Lung (tissue), 12 donors: ENCODE results near the gene SLC2A9. TPM values are rescaled to one million over a fixed set of nuclear protein-coding genes. Genes with fewer than 3 reads are reported as not detected.

Experiments used
- ATAC-seq: fragments of 200-7000 bp; cut with Tn5 transposase; one replicate; pipeline ENCODE4 v1.9.1; 2020; ENCODE audit warnings: moderate number of reproducible peaks; ENCODE audit not compliant: insufficient read depth, low FRiP score
- DNase-seq, 3 donors: peaks; one replicate each; pipeline ENCODE4 v3.0.0-alpha.2; 2013 to 2017
- H3K27ac ChIP-seq, 2 donors: one replicate each; pipeline ENCODE4 v1.5.1; 2013; ENCODE audit warnings: mild to moderate bottlenecking in 2 of 2, moderate library complexity in 2 of 2, control low read depth in 1 of 2, inconsistent platforms in 1 of 2, low read depth in 1 of 2, low read length in 1 of 2
- H3K27me3 ChIP-seq, 3 donors: one replicate each; pipeline ENCODE4 v1.5.1; 2013; ENCODE audit warnings: low read length in 2 of 3; ENCODE audit not compliant: control insufficient read depth in 3 of 3, insufficient read depth in 3 of 3
- H3K36me3 ChIP-seq, 4 donors: one replicate each; pipeline ENCODE4 v1.5.1; 2013; ENCODE audit warnings: low read length in 4 of 4, mild to moderate bottlenecking in 1 of 4, moderate library complexity in 1 of 4; ENCODE audit not compliant: control insufficient read depth in 4 of 4, insufficient read depth in 4 of 4
- H3K4me1 ChIP-seq, 5 donors: one replicate each; pipeline ENCODE4 v1.5.1; 2013; ENCODE audit warnings: low read length in 5 of 5, mild to moderate bottlenecking in 2 of 5, moderate library complexity in 1 of 5; ENCODE audit not compliant: control insufficient read depth in 5 of 5, insufficient read depth in 5 of 5
- H3K4me3 ChIP-seq: one replicate; pipeline ENCODE4 v1.5.1; 2013; ENCODE audit warnings: mild to moderate bottlenecking, control low read depth, moderate library complexity
- H3K9ac ChIP-seq, 2 donors: one replicate each; pipeline ENCODE4 v1.5.1; 2013; ENCODE audit warnings: low read length in 2 of 2, control low read depth in 1 of 2; ENCODE audit not compliant: insufficient read depth in 1 of 2
- H3K9me3 ChIP-seq, 4 donors: one replicate each; pipeline ENCODE4 v1.5.1; 2013; ENCODE audit warnings: low read length in 3 of 4, mild to moderate bottlenecking in 1 of 4, moderate library complexity in 1 of 4; ENCODE audit not compliant: control insufficient read depth in 4 of 4, insufficient read depth in 3 of 4
- CTCF ChIP-seq: IDR thresholded peaks from 2 replicates; pipeline ENCODE4 v1.5.1; 2012; ENCODE audit warnings: mild to moderate bottlenecking; ENCODE audit errors: control extremely low read depth, extremely low read depth
- WGBS, 2 donors: extraction: QIAGEN DNeasy Blood & Tissue Kit; methylation state at CpG; one replicate each; pipeline ENCODE4 v1.1.7; 2013; 5-methylcytosine and 5-hydroxymethylcytosine counted together
- polyA plus RNA-seq, 2 donors: library from polyadenylated mRNA; stranded (reverse); fragments of 200-250 nt; gene quantifications; one replicate each; pipeline ENCODE4 v1.2.1, GENCODE V29; 2013
- total RNA-seq, 2 donors: library from RNA; depleted of rRNA in 1 of 2; stranded (reverse); fragments of >200 nt in 1 of 2; gene quantifications; one replicate each; pipeline ENCODE4 v1.2.1, GENCODE V29; 2014 to 2021
- donor health status: control.
- donor health status: control.
- donor health status: Bipolar disorder and iron deficiency.
- donor health status: healthy.
- donor health status: DM: yes; HTN: yes; CAD: no.

SLC2A9 gene
- total and polyA plus RNA-seq, 4 donors: 2.9 to 18.6 (median 7.6) TPM

- peaks cover 0 to 2% (median 0%) of the 10 kb centered on the region in 4 donors for H3K9me3 ChIP-seq
- H3K4me3 ChIP-seq: no peak overlapping the region
- no peaks in the 10 kb centered on the region for H3K4me1 ChIP-seq
- 85 to 91% methylated on average over 12 of the region's 12 CpGs for WGBS, 2 donors
- no peak for TF ChIP-seq CTCF
- no peak for ATAC-seq
- H3K36me3 ChIP-seq: no peaks in the 10 kb centered on the region
- no peak overlapping the region for H3K9ac ChIP-seq
- H3K27ac ChIP-seq: no peak overlapping the region
- H3K27me3 ChIP-seq: no peaks in the 10 kb centered on the region
- no peak for DNase-seq
Measured at GRCh38 chr4:9923195-9923812, 98.0 kb downstream of the SLC2A9 start.

- TF ChIP-seq CTCF: no peak
- Histone ChIP-seq H3K9me3 (peaks cover 0 to 2% (median 0%) of the 10 kb centered on the region in 4 donors), H3K27ac (no peak overlapping the region), H3K4me3 (no peak overlapping the region), H3K9ac (no peak overlapping the region), H3K27me3 (no peaks in the 10 kb centered on the region), H3K36me3 (no peaks in the 10 kb centered on the region), H3K4me1 (no peaks in the 10 kb centered on the region)
- WGBS, 2 donors: 74 to 81% methylated on average over 6 of the region's 6 CpGs
- ATAC-seq (no peak), DNase-seq (no peak)
Measured at GRCh38 chr4:9921326-9921725, 100.0 kb downstream of the SLC2A9 start.

- no peak for TF ChIP-seq CTCF
- H3K36me3 ChIP-seq: no peaks in the 10 kb centered on the region
- H3K4me1 ChIP-seq: no peaks in the 10 kb centered on the region
- no peak overlapping the region for H3K4me3 ChIP-seq
- H3K9ac ChIP-seq: no peak overlapping the region
- no peak overlapping the region for H3K27ac ChIP-seq
- no peaks in the 10 kb centered on the region for H3K27me3 ChIP-seq
- no peak for ATAC-seq
- WGBS, 2 donors: 96 to 100% methylated on average over 2 of the region's 2 CpGs
- no peak for DNase-seq
- H3K9me3 ChIP-seq: peaks cover 0 to 2% (median 0%) of the 10 kb centered on the region in 4 donors
Measured at GRCh38 chr4:9920029-9920428, 101.3 kb downstream of the SLC2A9 start.

- ATAC-seq (no peak), DNase-seq (no peak)
- Histone ChIP-seq H3K9ac (no peak overlapping the region), H3K27me3 (no peaks in the 10 kb centered on the region), H3K9me3 (peaks cover 0 to 2% (median 0%) of the 10 kb centered on the region in 4 donors), H3K4me1 (no peaks in the 10 kb centered on the region), H3K36me3 (no peaks in the 10 kb centered on the region), H3K27ac (no peak overlapping the region), H3K4me3 (no peak overlapping the region)
- 91 to 92% methylated on average over 6 of the region's 6 CpGs for WGBS, 2 donors
- TF ChIP-seq CTCF: no peak
Measured at GRCh38 chr4:9919047-9919446, 102.2 kb downstream of the SLC2A9 start.
